ENCODE results near the gene ZFP92.

GRCh38 chrX:153433781-153434285, 22.6 kb downstream of the ZFP92 start:
- TF ChIP-seq CTCF (conservative IDR thresholded peaks at IDR 0.05 in 1 of 2, IDR thresholded peaks at IDR 0.05 in 1 of 2; ENCODE audit: extremely low read depth in 1 of 2, insufficient read depth in 1 of 2, low read depth in 1 of 2, low read length in 2 of 2) (no peak), EZH2 (IDR thresholded peaks at IDR 0.05; ENCODE audit: borderline replicate concordance, low read length) (no peak)

Measured in mammary epithelial cell (primary cell).